GM23338 (cell line): ENCODE results near the gene HMGB4. TPM values are rescaled to one million over a fixed set of nuclear protein-coding genes. Genes with fewer than 3 reads are reported as not detected.

Source experiments
- ATAC-seq: fragments of 200-7000 bp; cut with Tn5 transposase; 3 replicates; pipeline ENCODE4 v1.9.1; 2020
- DNase-seq: peaks from one replicate; pipeline ENCODE4 v3.0.0-alpha.2; 2015; ENCODE audit warnings: low spot score
- H2AFZ ChIP-seq: fragments of 200-600 bp; sonication (generic); 2 replicates; pipeline ENCODE4 v1.8.0; 2016; ENCODE audit warnings: antibody characterized with exemption, mild to moderate bottlenecking, moderate library complexity
- H3F3A ChIP-seq: fragments of 200-600 bp; sonication (generic); replicated peaks from 2 replicates; pipeline ENCODE4 v1.8.0; 2017; ENCODE audit warnings: antibody characterized with exemption, mixed run types, low read depth
- H3K27ac ChIP-seq: fragments of 200-600 bp; sonication (generic); 2 replicates; pipeline ENCODE4 v1.6.1; 2016; ENCODE audit warnings: low read depth
- H3K27me3 ChIP-seq: fragments of 200-600 bp; sonication (generic); 2 replicates; pipeline ENCODE4 v1.8.0; 2016; ENCODE audit warnings: mild to moderate bottlenecking, mixed run types, moderate library complexity; ENCODE audit not compliant: insufficient read depth
- H3K36me3 ChIP-seq: fragments of 200-600 bp; sonication (generic); 2 replicates; pipeline ENCODE4 v1.8.0; 2016; ENCODE audit warnings: mild to moderate bottlenecking; ENCODE audit not compliant: insufficient read depth
- H3K4me1 ChIP-seq: fragments of 200-600 bp; sonication (generic); 2 replicates; pipeline ENCODE4 v1.8.0; 2016; ENCODE audit warnings: mild to moderate bottlenecking, moderate library complexity; ENCODE audit not compliant: insufficient read depth
- H3K4me2 ChIP-seq: fragments of 200-600 bp; sonication (generic); 2 replicates; pipeline ENCODE4 v1.7.1; 2017; ENCODE audit warnings: mixed run types
- H3K4me3 ChIP-seq: fragments of 200-600 bp; sonication (generic); 2 replicates; pipeline ENCODE4 v1.6.1; 2016; ENCODE audit warnings: mixed run types
- H3K79me2 ChIP-seq: fragments of 200-600 bp; sonication (generic); replicated peaks from 2 replicates; pipeline ENCODE4 v1.8.0; 2017; ENCODE audit warnings: mild to moderate bottlenecking; ENCODE audit not compliant: insufficient read depth
- H3K9me2 ChIP-seq: fragments of 200-600 bp; sonication (generic); 2 replicates; pipeline ENCODE4 v1.8.0; 2017; ENCODE audit not compliant: insufficient read depth
- H4K20me1 ChIP-seq: fragments of 200-600 bp; sonication (generic); replicated peaks from 2 replicates; pipeline ENCODE4 v1.8.0; 2017; ENCODE audit warnings: mild to moderate bottlenecking; ENCODE audit not compliant: insufficient read depth
- H3K27ac Mint-ChIP-seq: 2 replicates; pipeline ENCODE4 v1.8.0; 2020; ENCODE audit warnings: inconsistent platforms, mild to moderate bottlenecking, moderate library complexity, mixed read lengths
- H3K27me3 Mint-ChIP-seq: 3 replicates; pipeline ENCODE4 v1.8.0; 2022; ENCODE audit warnings: low read depth, mild to moderate bottlenecking, moderate library complexity, mixed read lengths, inconsistent platforms; ENCODE audit not compliant: insufficient read depth, poor library complexity
- H3K36me3 Mint-ChIP-seq: 3 replicates; pipeline ENCODE4 v1.8.0; 2021; ENCODE audit warnings: low read depth, mild to moderate bottlenecking, inconsistent platforms, moderate library complexity, mixed read lengths
- H3K4me1 Mint-ChIP-seq: 3 replicates; pipeline ENCODE4 v1.8.0; 2020; ENCODE audit warnings: mild to moderate bottlenecking, inconsistent platforms, mixed read lengths
- H3K4me3 Mint-ChIP-seq: 3 replicates; pipeline ENCODE4 v1.8.0; 2021; ENCODE audit warnings: moderate library complexity, mild to moderate bottlenecking, inconsistent platforms, mixed read lengths
- H3K9me3 Mint-ChIP-seq: 3 replicates; pipeline ENCODE4 v1.8.0; 2020; ENCODE audit warnings: moderate library complexity, mild to moderate bottlenecking, inconsistent platforms, mixed read lengths
- CREB1 ChIP-seq: fragments of 250-450 bp; sonication (Bioruptor Pico); IDR thresholded peaks from 2 replicates; pipeline ENCODE4 v1.5.0; 2020; ENCODE audit warnings: low read depth, mild to moderate bottlenecking, moderate library complexity
- ETS1 ChIP-seq: IDR thresholded peaks from 2 replicates; pipeline ENCODE4 v1.6.1; 2016; ENCODE audit warnings: antibody characterized with exemption
- EZH2 ChIP-seq: fragments of 200-600 bp; sonication (generic); IDR thresholded peaks from one replicate; pipeline ENCODE4 v1.8.0; 2017; ENCODE audit warnings: antibody characterized with exemption, mild to moderate bottlenecking, low read depth; ENCODE audit not compliant: unreplicated experiment
- EZH2phosphoT487 ChIP-seq: fragments of 200-600 bp; sonication (generic); IDR thresholded peaks from one replicate; pipeline ENCODE4 v1.8.1; 2018; ENCODE audit warnings: antibody characterized with exemption; ENCODE audit not compliant: unreplicated experiment
- NANOG ChIP-seq: IDR thresholded peaks from 2 replicates; pipeline ENCODE4 v1.6.1; 2016; ENCODE audit warnings: antibody characterized with exemption, borderline replicate concordance
- POLR2AphosphoS5 ChIP-seq: IDR thresholded peaks from 2 replicates; pipeline ENCODE4 v1.6.1; 2016; ENCODE audit warnings: antibody characterized with exemption, low read depth
- REST ChIP-seq: IDR thresholded peaks from one replicate; pipeline ENCODE4 v1.6.1; 2018; ENCODE audit warnings: antibody characterized with exemption; ENCODE audit not compliant: unreplicated experiment
- STAT1 ChIP-seq: IDR thresholded peaks from one replicate; pipeline ENCODE4 v1.6.1; 2016; ENCODE audit warnings: antibody characterized with exemption; ENCODE audit not compliant: unreplicated experiment
- ZNF114 ChIP-seq: fragments of 250-450 bp; sonication (Bioruptor Pico); IDR thresholded peaks from 2 replicates; pipeline ENCODE4 v1.5.0; 2020; ENCODE audit warnings: mild to moderate bottlenecking, moderate library complexity
- ZNF331 ChIP-seq: fragments of 250-450 bp; sonication (Bioruptor Pico); IDR thresholded peaks from 2 replicates; pipeline ENCODE4 v1.5.0; 2020; ENCODE audit warnings: low read depth, mild to moderate bottlenecking, moderate library complexity
- ZNF462 ChIP-seq: fragments of 250-450 bp; sonication (Bioruptor Pico); IDR thresholded peaks from 2 replicates; pipeline ENCODE4 v1.5.0; 2020; ENCODE audit warnings: mild to moderate bottlenecking, moderate library complexity
- polyA plus RNA-seq: library from polyadenylated mRNA; unstranded; fragments of >200 nt; fragmentation: Nextera tagmentation; extraction: Ambion mirVana; gene quantifications from 2 replicates; pipeline ENCODE4 v1.2.1, GENCODE V29; 2016
- total RNA-seq: library from RNA; depleted of rRNA; stranded (reverse); fragments of >200 nt; shearing (Covaris generic); gene quantifications from 2 replicates; pipeline ENCODE4 v1.2.3, GENCODE V29; 2014

Gene HMGB4
- total and polyA plus RNA-seq, 2 experiments from 2014 or later, result not detected

- H3K4me1 ChIP-seq, result no peaks in the 10 kb centered on the region
- Mint-ChIP-seq H3K36me3 (no peaks in the 10 kb centered on the region), H3K27ac (no peak overlapping the region), H3K4me1 (peaks cover 15% of the 10 kb centered on the region), H3K27me3 (peaks cover 11% of the 10 kb centered on the region), H3K4me3 (no peak overlapping the region), H3K9me3 (no peaks in the 10 kb centered on the region)
- H3K9me2 ChIP-seq, result no peaks in the 10 kb centered on the region
- H3K27me3 ChIP-seq, result no peaks in the 10 kb centered on the region
- TF ChIP-seq NANOG (no peak), STAT1 (no peak), CREB1 (CRISPR knock-in tag) (no peak)
- H3K4me3 ChIP-seq, result no peak overlapping the region
- no peak for ATAC-seq
- H4K20me1 ChIP-seq, result no peaks in the 10 kb centered on the region; the same call in 1 of the 2 replicates
- no peak overlapping the region for H2AFZ ChIP-seq
- no peaks in the 10 kb centered on the region for H3K36me3 ChIP-seq
- H3K79me2 ChIP-seq, result no peaks in the 10 kb centered on the region
- H3K4me2 ChIP-seq, result no peak overlapping the region
- DNase-seq, result no peak
- H3F3A ChIP-seq, result no peaks in the 10 kb centered on the region
- H3K27ac ChIP-seq, result no peak overlapping the region
These were observed 35.9 kb downstream of the HMGB4 start for GRCh38 chr1:33899746-33900145.

GRCh38 chr1:33902486-33903209 is 38.8 kb downstream of the HMGB4 start:
- Mint-ChIP-seq H3K4me3 (no peak overlapping the region), H3K27ac (no peak overlapping the region)
- DNase-seq, result no peak
- TF ChIP-seq EZH2phosphoT487 (no peak), NANOG (no peak), REST (no peak), POLR2AphosphoS5 (no peak), STAT1 (no peak), EZH2 (no peak), ETS1 (no peak), ZNF462 (no peak), ZNF331 (CRISPR knock-in tag) (no peak), ZNF114 (no peak)

More at GRCh38 chr1:33902486-33903209, 38.8 kb downstream of the HMGB4 start:
- H3K27ac ChIP-seq, result no peak overlapping the region
- no peaks in the 10 kb centered on the region for H3K4me1 ChIP-seq
- H3K4me2 ChIP-seq, result no peak overlapping the region
- H3K4me3 ChIP-seq, result no peak overlapping the region
- no peaks in the 10 kb centered on the region for H3K79me2 ChIP-seq
- H3K36me3 Mint-ChIP-seq, result peaks cover 7% of the 10 kb centered on the region; the same call in 2 of the 3 replicates
- no peaks in the 10 kb centered on the region; the same call in 1 of the 2 replicates for H4K20me1 ChIP-seq
- no peak overlapping the region for H2AFZ ChIP-seq
- H3K27me3 Mint-ChIP-seq, result peaks cover 10% of the 10 kb centered on the region
- H3K9me2 ChIP-seq, result no peaks in the 10 kb centered on the region
- H3K36me3 ChIP-seq, result no peaks in the 10 kb centered on the region
- peaks cover 6% of the 10 kb centered on the region; the same call in 2 of the 3 replicates for H3K4me1 Mint-ChIP-seq
- no peaks in the 10 kb centered on the region for H3K9me3 Mint-ChIP-seq
- H3F3A ChIP-seq, result no peaks in the 10 kb centered on the region
- H3K27me3 ChIP-seq, result no peaks in the 10 kb centered on the region
- ATAC-seq, result no peak
